ENCODE data around the gene INSYN2B.
A peak's percentile ranks its signal among the peaks of the same experiment; 100 is the strongest.
"Not testable (repeated sequence)": the region's sequence is repeated elsewhere in the genome, so short reads cannot be mapped to it uniquely, and the experiment has no call there.

The INSYN2B gene

GRCh38 chr5:169971780-169972179, 8.5 kb downstream of the INSYN2B start:
- no peak for DNase-seq (ENCODE audit: low spot score)

GRCh38 chr5:169970911-169971765, 9.2 kb downstream of the INSYN2B start:
- no peak for DNase-seq (ENCODE audit: low spot score)

DNA sequence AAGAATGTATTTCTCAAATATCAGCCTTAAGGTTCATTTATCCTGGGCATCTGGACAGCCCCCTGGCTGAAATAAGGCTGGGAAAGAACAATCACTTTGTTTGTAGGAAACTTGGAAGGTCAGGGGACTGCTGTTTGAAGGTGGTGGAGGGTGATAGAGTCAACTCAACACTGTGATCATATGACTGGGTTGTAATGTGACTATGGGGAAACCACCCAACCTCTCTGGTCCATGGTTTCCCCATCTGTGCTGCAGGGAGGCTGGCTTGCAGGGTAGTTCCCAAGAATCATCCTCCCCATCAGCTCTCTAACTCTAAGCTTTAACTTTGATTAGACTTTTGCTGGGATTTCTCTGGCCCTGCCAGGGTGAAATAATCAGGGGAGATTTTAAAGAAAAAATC, 10.0 kb downstream of the INSYN2B start:
- DNase-seq (ENCODE audit: low spot score), result no peak

GRCh38 chr5:169964246-169964645, 16.0 kb downstream of the INSYN2B start:
- DNase-seq (ENCODE audit: low spot score), result no peak

GRCh38 chr5:169960659-169961058, 19.6 kb downstream of the INSYN2B start:
- no peak for DNase-seq (ENCODE audit: low spot score)

DNA sequence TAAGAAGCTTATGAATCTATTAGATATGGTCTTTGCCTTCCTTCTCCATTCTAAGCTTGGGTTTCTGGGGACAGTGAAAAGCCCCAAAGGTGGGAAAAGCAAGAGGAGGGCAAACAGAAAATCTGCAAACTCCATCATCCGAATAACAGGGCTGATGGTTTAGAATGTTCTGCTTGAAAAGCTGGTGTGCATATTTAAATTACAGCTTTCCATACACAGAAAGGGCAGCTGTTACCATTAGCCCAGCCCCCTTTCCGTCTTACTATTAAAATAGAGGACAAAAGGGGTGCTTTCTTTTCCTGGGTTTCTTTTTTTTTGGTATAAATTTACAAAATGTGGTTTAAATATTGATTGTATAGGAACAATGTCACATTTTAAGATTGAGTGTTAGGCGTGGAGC, 22.0 kb downstream of the INSYN2B start:
- DNase-seq (ENCODE audit: low spot score), result no peak

DNA sequence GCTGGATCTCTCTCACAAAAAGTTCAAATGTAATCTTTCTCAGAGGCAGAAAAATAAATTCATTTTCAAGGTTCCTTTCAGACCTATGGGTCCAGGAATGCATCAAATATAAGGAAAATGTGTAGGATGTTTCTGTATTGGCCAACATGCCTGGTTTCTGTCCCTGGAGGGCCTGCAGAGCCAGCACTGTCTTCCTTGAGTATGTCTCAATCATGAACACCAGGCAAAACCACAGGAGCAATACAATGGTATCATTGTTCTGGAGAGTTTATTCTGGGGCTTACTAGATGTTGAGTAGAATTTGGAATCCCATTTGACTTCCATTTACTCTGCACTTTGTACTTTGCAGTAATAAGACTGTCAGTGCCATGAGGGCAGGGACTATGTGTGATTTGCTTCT, 23.5 kb downstream of the INSYN2B start:
- no peak for DNase-seq (ENCODE audit: low spot score)

DNA sequence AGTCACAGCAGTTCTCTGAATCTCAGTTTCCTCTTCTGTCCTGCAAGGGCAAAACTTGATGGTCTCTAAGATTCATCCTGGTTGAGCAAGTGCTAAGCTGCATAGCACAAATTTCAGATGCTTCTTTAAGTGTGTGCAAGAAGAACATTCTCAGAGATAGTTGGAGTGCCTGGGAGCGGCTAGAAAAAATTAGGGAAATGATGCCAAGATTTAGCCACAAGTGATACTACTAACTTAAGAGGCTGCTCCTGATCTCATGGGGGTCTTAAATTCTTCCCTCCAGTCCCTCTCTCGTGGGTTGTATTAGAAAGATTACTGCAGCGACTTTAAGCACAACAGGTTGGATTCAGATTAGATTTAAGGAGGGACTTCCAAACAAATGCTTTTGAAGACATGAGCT, 24.2 kb downstream of the INSYN2B start:
- DNase-seq (ENCODE audit: low spot score), result no peak

DNA sequence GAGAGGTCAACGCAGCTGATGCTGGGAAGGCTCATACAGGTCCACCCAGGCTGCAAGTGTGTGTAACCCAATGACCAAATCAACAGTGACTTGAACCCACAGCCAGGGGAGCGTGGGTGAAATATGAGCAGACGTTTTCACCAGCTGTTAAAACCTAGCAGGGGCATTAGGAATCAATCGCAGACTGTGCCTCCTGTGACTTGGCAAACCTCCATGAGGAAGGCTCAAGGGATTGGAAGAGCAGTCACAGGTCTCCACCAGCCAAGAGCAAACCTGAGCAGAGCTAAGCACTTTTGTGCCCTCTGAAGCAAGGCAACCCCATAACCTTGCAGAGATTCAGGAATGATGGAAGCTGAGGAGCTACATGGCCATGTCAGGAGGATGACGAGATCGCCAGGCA, 25.5 kb downstream of the INSYN2B start:
- no peak for DNase-seq (ENCODE audit: low spot score)

GRCh38 chr5:169953196-169953595, 27.1 kb downstream of the INSYN2B start:
- DNase-seq (ENCODE audit: low spot score), result not testable (repeated sequence)

DNA sequence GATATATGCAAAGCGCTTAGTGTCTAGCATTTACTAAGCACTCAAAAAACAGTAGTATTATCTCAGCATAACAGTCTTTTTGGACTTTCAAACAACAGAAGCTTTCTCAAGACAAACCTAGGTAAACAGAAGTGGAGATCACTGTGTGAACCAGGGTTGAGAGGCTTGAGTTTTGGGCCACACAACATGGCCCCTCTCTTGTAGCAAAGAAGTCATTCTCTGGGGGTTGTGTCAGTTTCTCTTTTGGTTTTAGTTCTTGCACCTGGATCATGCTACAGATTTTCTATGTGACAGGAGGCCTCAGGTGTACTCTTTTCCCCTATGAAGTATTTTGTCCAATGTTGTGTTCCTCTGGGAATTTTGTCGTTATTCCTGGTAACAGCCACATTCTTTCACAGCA, 30.0 kb downstream of the INSYN2B start:
- DNase-seq (ENCODE audit: low spot score), result no peak

DNA sequence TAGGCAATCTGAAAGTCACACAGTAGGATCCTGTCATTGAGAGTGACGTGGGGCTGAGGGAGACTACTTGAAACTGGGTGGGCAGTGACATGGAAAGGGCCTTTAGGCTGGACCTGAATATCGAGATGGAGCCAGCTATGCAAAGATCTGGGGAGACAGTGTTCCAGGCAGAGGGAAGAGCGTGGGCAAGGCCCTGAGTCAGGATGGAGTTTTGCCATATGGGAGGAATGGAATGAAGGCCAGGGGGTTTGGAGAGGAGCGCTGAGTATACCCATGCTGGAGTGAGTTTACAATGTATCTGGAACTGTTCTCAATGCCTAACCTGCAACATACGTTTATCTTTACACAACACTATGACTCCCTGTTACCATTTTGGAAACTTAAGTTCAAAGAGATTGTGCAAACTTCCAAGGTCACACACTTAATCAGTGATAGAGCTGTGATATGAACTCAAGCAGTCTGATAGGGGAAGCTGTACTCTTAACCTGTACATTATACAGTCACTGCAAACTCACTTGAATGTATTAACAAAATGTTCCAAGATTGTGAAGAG, 33.5 kb downstream of the INSYN2B start:
- DNase-seq (ENCODE audit: low spot score), result no peak

- DNase-seq (ENCODE audit: low spot score), result peak; percentile 36
Measured at GRCh38 chr5:169945831-169946261, 34.4 kb downstream of the INSYN2B start.

DNA sequence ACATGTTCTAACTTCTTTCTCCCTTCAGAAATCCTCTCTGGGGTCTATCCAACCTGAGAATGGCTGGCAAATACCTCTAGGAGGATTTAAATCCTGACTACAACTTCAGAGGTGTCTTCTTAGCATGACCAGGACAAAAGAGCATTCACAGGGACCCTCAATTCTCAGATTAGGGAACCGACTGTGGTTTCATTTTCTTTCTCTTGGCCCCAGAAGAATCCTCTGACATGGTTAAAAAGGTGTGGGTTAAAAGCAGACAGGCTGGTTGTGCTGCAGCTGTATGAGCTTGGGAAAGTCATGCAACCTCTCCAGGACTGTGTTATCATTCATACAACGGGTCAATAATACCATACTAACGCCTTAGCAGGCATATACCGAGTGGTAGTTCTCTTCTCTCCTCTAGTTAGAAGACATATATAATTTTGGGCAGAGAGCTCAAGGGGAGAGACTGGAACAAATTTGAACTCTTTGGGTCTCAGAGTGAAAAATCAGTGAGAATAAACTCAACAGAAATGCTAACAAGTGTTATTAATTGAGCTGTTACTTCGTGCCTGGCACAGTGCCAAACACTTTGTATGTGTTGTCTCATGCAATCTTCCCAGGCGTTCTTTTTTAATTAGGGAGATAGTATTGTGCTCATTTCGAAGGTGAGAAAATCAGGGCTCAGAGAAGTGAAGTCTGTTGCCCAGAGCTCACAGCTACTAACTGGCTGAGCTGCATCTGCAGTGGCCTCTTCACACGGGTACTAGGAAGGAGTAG, 35.2 kb downstream of the INSYN2B start:
- DNase-seq (ENCODE audit: low spot score), result no peak

- DNase-seq (ENCODE audit: low spot score), result no peak
Measured at GRCh38 chr5:169944115-169944514, 36.2 kb downstream of the INSYN2B start.

GRCh38 chr5:169943026-169943425, 37.3 kb downstream of the INSYN2B start:
- no peak for DNase-seq (ENCODE audit: low spot score)

DNA sequence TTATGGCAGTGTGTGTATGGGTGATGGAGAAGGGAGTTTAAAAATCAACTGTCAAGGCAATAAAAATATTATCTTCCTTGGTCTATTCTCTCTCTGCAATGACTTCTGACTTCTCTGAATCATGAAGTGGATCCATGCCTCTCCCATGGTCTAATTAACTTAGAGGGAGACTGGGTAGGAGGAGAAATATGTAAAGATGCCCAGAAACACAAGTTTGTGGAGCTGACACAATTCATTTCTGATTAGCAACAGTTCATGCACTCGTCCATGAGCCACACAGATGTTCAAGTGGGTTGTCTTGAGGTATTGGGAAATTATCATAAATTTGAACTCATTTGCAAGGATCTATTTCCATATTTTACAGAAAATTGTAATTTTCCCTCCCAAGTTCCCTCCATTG, 38.1 kb downstream of the INSYN2B start:
- DNase-seq (ENCODE audit: low spot score), result no peak

DNA sequence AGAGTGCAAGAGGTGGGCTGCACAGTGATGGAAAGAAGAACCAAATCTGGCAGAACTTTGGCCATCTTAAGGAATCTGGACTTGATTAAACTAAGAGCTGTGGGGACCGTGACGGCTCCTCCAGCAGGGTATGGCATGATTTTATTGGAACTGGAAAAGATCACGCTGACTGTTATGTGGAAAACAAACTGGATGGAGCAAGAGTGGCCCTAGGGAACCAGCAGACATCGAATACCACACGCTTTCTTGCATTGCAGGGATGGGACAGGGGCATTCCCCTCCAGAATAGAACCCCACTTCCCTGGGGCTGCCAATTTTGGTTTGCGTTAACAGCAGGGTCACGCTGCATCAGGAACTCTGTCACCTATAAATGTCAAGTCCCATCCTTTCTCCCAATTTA, 38.8 kb downstream of the INSYN2B start:
- no peak for DNase-seq (ENCODE audit: low spot score)

DNA sequence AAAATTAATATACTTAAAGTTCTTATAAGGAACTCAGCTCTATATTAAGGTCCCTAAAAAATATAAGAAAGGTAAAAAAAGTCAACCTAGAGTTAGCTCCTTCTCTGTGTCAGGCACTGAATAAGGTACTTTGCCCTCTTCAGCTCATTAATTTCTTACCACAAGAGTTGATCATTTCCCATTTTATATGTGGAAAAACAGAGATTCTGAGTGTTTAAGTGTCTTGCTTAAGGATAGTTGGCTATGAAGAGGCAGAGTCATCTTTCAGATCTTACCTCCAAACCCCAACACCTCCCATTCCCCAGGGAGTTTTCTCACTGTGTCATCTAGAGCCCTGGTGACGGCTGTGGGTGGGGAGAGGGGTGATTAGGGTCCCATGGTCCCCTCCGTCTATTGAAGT, 40.6 kb downstream of the INSYN2B start:
- no peak for DNase-seq (ENCODE audit: low spot score)

DNA sequence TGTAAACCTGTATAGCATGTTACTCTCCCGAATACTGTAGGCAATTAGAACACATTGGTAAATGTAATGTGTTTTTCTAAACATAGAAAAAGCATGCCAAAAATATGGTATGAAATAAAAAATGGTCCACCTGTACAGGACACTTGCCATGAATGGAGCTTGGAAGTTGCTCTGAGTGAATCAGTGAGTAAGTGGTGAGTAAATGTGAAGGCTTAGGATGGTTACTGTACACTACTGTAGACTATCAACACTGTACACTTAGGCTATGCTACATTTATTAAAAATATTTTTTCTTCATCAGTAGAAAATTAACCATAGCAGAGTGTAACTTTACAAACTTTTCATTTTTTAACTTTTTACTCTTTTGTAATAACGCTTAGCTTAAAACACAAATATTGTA, 41.9 kb downstream of the INSYN2B start:
- DNase-seq (ENCODE audit: low spot score), result no peak

GRCh38 chr5:169935762-169936161, 44.5 kb downstream of the INSYN2B start:
- no peak for DNase-seq (ENCODE audit: low spot score)

DNA sequence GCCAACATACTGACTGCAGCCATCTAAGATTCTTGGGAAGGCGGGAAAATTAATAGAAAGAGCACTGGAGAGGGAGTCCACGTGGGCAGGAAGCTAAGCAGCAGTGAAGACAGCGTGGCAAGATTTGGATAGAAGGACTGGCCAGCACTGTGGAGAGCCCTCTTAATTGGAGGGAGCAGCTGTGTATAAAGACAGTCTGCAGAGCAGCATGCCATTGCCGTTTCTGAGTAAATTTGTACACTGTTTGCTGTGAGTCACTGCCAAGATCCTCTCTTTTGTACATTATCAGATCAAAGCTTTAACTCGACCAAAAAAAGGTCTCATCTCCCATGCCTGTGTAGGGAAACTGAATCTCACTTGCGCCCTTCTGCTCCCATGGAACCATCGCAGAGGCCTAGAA, 45.3 kb downstream of the INSYN2B start:
- DNase-seq (ENCODE audit: low spot score), result no peak

DNA sequence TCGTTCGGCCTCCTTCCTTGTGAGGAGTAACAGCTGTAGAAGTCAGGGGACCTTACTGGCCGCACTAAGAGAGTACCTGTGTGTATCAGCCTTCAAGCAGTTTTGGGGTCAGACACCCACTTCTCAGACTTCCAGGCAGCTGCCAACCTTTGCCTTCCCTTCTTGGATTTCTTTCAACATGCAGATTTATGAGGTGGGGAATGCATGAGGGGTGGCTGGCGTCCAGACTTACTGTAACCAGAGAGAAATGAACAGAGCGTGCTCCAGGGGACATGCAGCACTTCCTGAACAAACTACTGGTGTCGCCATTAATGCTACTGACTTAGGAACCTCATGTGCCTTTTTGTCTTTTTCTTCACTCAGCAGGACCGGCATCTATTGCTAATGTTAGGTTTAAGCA, 46.7 kb downstream of the INSYN2B start:
- DNase-seq (ENCODE audit: low spot score), result no peak
